Erythroblast (primary cell): ENCODE results near the gene SLC7A14.

ENCODE experiments used
- GATA1 ChIP-seq: IDR thresholded peaks from 2 replicates; pipeline ENCODE4 v1.6.1; 2011; ENCODE audit warnings: low read depth, mild to moderate bottlenecking, control low read depth, low read length, moderate library complexity
- POLR2A ChIP-seq: IDR thresholded peaks from 2 replicates; pipeline ENCODE4 v1.6.1; 2011; ENCODE audit warnings: mild to moderate bottlenecking, low read length

GRCh38 chr3:170500462-170500861, 85.4 kb downstream of the SLC7A14 start:
- no peak for TF ChIP-seq POLR2A
- TF ChIP-seq GATA1 = no peak
